GM19099 (cell line): ENCODE measurements around the gene PSENEN.

Source experiments
- POLR2A ChIP-seq: IDR thresholded peaks from 3 replicates; pipeline ENCODE4 v1.6.1; 2011; ENCODE audit warnings: low read depth; ENCODE audit not compliant: insufficient read length; ENCODE audit errors: extremely low read depth

The PSENEN gene

DNA sequence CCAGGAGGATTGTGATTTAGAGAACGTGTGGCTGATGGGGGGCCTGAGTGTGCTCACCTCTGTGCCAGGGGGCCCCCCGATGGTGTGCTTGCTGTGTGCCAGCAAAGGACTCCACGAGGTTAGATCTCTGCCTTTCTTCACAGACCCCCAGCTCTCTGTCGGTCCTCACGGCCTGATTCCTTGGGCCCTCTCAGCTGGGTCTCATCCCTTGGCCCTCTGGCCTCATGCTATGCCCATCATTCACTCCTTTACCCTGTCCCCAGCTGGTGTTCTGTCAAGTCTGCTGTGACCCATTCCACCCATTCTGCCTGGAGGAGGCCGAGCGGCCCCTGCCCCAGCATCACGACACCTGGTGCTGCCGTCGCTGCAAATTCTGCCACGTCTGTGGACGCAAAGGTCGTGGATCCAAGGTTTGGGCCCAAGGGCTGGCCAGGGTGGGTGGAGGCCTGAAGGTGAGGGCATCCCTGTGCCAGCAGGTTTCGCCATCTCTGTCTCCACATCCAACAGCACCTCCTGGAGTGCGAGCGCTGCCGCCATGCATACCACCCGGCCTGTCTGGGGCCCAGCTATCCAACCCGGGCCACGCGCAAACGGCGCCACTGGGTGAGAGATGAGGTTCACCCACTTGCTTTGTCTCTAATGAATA lies 20.1 kb upstream of the PSENEN start:
- no peak for TF ChIP-seq POLR2A

DNA sequence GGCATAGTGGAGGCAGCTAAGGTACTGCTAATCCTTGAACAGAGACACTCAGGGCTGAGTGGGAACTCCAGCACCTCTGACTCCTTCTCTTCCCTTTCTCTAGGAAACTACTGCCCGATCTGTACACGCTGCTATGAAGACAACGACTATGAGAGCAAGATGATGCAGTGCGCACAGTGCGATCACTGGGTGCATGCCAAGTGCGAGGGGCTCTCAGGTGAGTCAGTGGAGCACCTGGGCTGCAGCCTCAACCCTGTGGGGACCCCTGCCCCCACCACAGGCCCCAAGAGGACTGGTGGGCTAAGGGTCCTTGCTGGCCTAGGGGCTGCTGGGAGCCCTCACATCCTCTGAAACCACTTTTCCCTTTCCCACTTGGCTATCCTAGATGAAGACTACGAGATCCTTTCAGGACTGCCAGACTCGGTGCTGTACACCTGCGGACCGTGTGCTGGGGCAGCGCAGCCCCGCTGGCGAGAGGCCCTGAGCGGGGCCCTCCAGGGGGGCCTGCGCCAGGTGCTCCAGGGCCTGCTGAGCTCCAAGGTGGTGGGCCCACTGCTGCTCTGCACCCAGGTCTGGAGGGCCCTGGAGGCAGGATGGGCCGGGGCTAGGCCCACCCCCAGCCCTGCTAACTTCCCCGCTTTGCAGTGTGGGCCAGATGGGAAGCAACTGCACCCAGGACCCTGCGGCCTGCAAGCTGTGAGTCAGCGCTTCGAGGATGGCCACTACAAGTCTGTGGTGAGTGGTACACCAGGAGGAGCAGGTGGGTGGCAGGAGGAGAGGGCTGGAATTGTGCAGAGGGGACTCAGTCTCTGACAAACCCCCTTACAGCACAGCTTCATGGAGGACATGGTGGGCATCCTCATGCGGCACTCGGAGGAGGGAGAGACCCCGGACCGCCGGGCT lies 18.1 kb upstream of the PSENEN start:
- TF ChIP-seq POLR2A = no peak

DNA sequence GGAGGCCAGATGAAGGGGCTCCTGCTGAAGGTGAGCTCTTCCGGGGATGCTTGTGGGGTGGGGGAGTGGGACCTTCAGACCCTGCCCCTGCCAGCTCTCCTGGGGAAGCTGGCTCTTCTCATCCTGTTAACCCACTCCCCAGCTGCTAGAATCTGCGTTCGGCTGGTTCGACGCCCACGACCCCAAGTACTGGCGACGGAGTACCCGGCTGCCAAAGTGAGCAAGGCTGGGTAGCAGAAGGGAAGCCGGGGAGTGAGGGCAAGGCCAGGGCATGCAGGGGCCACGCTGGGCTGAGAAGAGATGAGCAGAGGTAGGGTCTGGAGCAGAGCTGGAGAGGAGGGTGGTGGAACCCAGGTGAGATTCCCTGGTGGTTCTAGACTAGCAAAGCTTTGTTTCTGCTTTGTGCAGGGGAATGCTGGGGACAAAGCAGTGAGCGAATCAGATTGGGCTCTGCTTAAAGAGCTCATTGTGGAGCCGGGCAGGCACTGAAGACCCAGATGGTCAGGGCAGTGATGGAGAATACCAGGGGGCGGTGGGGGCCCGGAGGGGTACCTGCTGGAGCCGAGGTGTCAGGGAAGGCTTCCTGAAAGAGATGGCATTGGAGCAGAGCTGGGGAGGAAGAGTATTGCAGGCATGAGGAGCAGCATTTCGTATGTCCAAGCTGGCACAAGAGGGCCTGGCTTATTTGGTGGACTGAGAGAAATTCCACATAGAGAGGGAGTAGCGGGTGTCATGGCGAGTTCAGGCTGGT lies 17.3 kb upstream of the PSENEN start:
- TF ChIP-seq POLR2A = no peak

DNA sequence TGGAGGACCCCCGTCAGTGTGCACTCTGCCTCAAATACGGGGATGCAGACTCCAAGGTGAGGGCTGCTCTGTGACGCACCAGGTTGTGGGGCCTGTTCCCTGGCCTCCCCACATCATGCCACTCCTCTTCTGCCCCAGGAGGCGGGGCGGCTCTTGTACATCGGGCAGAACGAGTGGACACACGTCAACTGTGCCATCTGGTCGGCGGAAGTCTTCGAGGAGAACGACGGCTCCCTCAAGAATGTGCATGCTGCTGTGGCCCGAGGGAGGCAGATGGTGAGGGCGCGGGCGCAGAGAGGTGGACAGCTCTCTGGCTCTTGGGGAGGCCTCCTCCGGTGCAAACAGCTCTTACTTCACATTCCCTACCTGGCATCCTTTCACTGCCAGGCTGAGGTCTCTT lies 16.4 kb upstream of the PSENEN start:
- TF ChIP-seq POLR2A = no peak

DNA sequence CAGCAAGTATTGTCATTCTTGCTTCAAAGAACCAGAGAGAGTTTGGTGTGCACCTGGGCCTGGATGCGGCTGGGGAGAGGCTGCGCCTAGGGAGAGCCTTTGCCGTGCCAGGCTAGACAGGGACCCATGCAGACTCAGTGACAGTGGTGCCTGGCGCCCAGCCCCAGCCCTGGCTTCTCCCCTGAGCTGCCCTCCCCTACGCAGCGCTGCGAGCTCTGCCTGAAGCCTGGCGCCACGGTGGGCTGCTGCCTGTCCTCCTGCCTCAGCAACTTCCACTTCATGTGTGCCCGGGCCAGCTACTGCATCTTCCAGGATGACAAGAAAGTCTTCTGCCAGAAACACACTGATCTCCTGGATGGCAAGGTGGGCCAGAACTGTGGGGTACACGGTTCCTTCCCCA lies 15.7 kb upstream of the PSENEN start:
- no peak for TF ChIP-seq POLR2A

DNA sequence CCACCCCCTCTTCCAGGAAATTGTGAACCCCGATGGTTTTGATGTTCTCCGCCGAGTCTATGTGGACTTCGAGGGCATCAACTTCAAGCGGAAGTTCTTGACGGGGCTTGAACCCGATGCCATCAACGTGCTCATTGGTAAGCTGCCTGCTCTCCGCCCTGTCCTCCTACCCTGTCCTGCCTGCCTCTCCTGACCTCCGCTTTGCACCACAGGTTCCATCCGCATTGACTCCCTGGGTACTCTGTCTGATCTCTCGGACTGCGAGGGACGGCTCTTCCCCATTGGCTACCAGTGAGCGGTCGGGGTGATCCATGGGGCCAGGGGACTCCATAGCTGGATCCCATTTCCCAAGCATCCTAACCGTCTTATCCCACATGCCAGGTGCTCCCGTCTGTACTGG lies 15.1 kb upstream of the PSENEN start:
- TF ChIP-seq POLR2A = no peak

DNA sequence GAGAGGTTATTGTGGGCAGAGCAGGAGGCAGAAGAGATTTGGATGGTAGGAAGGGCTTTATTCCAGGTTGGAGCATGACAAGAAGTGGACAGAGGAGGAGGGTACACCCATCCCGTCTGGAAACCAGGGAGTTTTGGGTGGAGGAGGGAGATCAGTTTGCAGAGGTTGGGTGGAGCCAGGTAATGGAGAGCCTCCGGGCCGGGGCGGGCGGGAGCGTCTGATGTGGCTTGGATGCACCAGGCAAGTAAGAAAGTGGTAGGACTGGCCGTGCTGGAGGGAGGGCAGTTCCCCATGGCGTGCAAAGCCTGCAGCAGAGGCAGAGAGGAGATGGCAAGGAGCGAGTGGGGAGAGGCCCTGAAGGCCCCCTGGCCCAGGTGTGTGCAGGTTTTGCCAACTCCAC lies 14.1 kb upstream of the PSENEN start:
- TF ChIP-seq POLR2A = no peak

DNA sequence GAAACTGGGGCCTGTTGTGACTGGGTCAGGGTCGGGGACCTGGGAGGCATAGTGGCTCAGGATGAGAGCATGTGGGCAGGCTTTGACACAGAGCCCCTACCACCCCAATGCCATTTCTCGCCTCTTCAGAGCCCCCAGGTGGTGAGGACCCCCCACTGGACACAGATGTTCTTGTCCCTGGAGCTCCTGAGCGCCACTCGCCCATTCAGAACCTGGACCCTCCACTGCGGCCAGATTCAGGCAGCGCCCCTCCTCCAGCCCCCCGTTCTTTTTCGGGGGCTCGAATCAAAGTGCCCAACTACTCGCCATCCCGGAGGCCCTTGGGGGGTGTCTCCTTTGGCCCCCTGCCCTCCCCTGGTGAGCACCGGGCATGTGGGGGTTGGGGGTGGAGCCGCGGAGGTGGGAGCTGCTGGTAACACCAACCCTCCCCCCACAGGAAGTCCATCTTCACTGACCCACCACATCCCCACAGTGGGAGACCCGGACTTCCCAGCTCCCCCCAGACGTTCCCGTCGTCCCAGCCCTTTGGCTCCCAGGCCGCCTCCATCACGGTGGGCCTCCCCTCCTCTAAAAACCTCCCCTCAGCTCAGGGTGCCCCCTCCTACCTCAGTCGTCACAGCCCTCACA lies 13.6 kb upstream of the PSENEN start:
- TF ChIP-seq POLR2A = no peak

DNA sequence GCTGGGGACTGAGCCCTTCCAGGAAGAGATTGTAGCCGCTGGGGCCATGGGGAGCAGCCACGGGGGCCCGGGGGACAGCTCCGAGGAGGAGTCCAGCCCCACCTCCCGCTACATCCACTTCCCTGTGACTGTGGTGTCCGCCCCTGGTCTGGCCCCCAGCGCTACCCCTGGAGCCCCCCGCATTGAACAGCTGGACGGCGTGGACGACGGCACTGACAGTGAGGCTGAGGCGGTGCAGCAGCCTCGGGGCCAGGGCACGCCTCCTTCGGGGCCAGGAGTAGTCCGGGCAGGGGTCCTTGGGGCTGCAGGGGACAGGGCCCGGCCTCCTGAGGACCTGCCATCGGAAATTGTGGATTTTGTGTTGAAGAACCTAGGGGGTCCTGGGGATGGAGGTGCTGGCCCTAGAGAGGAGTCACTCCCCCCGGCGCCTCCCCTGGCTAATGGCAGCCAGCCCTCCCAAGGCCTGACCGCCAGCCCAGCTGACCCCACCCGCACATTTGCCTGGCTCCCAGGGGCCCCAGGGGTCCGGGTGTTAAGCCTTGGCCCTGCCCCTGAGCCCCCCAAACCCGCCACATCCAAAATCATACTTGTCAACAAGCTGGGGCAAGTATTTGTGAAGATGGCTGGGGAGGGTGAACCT lies 12.8 kb upstream of the PSENEN start:
- no peak for TF ChIP-seq POLR2A

DNA sequence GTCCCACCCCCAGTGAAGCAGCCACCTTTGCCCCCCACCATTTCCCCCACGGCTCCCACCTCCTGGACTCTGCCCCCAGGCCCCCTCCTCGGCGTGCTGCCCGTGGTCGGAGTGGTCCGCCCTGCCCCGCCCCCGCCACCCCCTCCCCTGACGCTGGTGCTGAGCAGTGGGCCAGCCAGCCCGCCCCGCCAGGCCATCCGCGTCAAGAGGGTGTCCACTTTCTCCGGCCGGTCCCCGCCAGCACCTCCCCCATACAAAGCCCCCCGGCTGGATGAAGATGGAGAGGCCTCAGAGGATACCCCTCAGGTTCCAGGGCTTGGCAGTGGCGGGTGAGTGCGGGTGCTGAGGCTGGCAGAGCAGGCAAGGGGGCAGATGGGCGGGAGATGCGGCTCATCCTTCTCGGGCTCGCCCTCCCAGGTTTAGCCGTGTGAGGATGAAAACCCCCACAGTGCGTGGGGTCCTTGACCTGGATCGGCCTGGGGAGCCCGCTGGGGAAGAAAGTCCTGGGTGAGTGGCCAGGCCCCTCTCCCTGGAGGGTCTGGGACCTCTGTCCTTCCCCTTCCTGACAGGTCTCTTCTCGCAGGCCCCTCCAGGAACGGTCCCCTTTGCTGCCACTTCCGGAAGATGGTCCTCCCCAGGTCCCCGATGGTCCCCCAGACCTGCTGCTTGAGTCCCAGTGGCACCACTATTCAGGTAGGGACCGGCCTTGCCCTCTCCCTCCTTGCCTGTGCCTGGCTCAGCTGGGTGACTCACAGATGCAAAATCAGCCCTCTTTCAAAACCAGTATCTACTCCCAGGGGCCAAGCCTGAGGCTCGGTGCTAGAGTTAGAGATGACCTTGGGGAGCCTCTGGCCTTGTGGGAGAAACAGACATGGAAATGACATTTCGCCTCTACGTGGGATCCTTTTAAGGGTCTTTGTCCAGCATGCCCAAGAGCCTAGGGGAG lies 12.0 kb upstream of the PSENEN start:
- no peak for TF ChIP-seq POLR2A

DNA sequence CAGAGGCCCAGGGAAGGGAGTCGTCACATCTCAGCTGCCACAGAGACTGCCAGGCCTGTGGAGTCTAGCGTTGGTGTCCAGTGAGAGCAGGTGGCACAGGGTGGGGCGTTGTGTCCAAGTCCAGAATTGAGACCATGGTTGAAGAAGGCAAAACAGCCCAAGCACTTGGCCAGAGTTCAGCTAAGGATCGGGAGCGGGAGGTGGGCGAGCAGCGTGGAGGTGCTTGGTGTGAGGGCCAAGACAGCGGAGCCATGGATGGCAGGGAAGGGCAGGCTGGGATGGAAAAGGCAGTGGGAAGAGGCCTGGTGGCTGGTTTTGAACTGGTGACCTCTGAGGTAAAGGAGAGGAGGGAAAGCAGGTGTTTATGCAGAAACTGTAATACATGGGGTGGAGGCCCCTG lies 11.2 kb upstream of the PSENEN start:
- no peak for TF ChIP-seq POLR2A

DNA sequence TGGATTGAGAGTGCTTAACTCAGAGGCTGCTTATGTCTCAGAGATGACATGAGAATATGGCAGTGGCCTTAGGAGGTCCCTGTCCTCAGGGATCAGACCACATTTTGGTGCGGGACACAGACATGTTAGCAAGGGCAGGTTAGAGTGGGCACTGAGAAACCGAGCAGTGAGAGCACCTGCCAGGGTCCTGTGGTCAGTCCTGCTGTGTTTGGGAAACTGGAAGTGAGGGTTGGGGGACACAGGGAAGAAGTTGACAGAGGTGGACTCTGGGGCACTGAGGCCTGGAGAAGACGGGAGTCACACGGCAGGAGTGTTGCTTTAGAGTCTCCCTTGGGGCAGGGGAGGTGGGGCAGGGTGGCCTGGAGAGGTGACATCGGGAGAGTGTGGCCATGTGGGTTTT lies 10.6 kb upstream of the PSENEN start:
- no peak for TF ChIP-seq POLR2A
